Nephron progenitor cell (in vitro differentiated cells): ENCODE results near the gene DNAH8.

ENCODE experiments used
- DNase-seq: peaks from one replicate; pipeline ENCODE4 v3.0.0; 2021
- H3K27ac Mint-ChIP-seq: 2 replicates; pipeline ENCODE4 v1.8.0; 2021; ENCODE audit warnings: mild to moderate bottlenecking, moderate library complexity, mixed read lengths
- H3K27me3 Mint-ChIP-seq: 2 replicates; pipeline ENCODE4 v1.8.0; 2021; ENCODE audit warnings: mild to moderate bottlenecking, low read depth, mixed read lengths; ENCODE audit not compliant: poor library complexity
- H3K36me3 Mint-ChIP-seq: 2 replicates; pipeline ENCODE4 v1.8.0; 2021; ENCODE audit warnings: low read depth, mixed read lengths
- H3K4me1 Mint-ChIP-seq: 2 replicates; pipeline ENCODE4 v1.8.0; 2021; ENCODE audit warnings: mixed read lengths
- H3K4me3 Mint-ChIP-seq: 2 replicates; pipeline ENCODE4 v1.8.0; 2021; ENCODE audit warnings: mild to moderate bottlenecking, moderate library complexity, mixed read lengths
- H3K9me3 Mint-ChIP-seq: 2 replicates; pipeline ENCODE4 v1.8.0; 2021; ENCODE audit warnings: mild to moderate bottlenecking, moderate library complexity, mixed read lengths
- CTCF ChIP-seq: fragments of 200-600 bp; sonication (generic); IDR thresholded peaks from 2 replicates; pipeline ENCODE4 v1.5.0; 2021; ENCODE audit warnings: antibody characterized with exemption

DNAH8 gene

GRCh38 chr6:39050453-39051112 lies 335.5 kb downstream of the DNAH8 start:
- no peak for TF ChIP-seq CTCF
- no peak overlapping the region for H3K27ac Mint-ChIP-seq
- no peak overlapping the region for H3K4me3 Mint-ChIP-seq
- H3K9me3 Mint-ChIP-seq = no peaks in the 10 kb centered on the region
- H3K36me3 Mint-ChIP-seq = no peaks in the 10 kb centered on the region
- peaks cover 22% of the 10 kb centered on the region for H3K4me1 Mint-ChIP-seq
- peaks cover 87% of the 10 kb centered on the region for H3K27me3 Mint-ChIP-seq
- DNase-seq = no peak

GRCh38 chr6:39051399-39052122 lies 336.4 kb downstream of the DNAH8 start:
- no peak for TF ChIP-seq CTCF
- Mint-ChIP-seq H3K36me3 (no peaks in the 10 kb centered on the region), H3K9me3 (no peaks in the 10 kb centered on the region), H3K27me3 (peaks cover 84% of the 10 kb centered on the region), H3K4me3 (no peak overlapping the region), H3K27ac (no peak overlapping the region), H3K4me1 (peaks cover 22% of the 10 kb centered on the region)
- DNase-seq = no peak

GRCh38 chr6:39053016-39053624 lies 338.0 kb downstream of the DNAH8 start:
- no peak for TF ChIP-seq CTCF
- no peak overlapping the region for H3K4me3 Mint-ChIP-seq
- H3K4me1 Mint-ChIP-seq = peaks cover 23% of the 10 kb centered on the region
- no peak for DNase-seq
- H3K27ac Mint-ChIP-seq = no peak overlapping the region
- no peaks in the 10 kb centered on the region for H3K9me3 Mint-ChIP-seq
- H3K36me3 Mint-ChIP-seq = no peaks in the 10 kb centered on the region
- H3K27me3 Mint-ChIP-seq = peaks cover 72% of the 10 kb centered on the region

- Mint-ChIP-seq H3K27me3 (peaks cover 67% of the 10 kb centered on the region), H3K4me1 (peaks cover 24% of the 10 kb centered on the region), H3K27ac (no peak overlapping the region), H3K9me3 (no peaks in the 10 kb centered on the region), H3K36me3 (no peaks in the 10 kb centered on the region), H3K4me3 (no peak overlapping the region)
- no peak for DNase-seq
- no peak for TF ChIP-seq CTCF
Observed at GRCh38 chr6:39053854-39054576, 338.9 kb downstream of the DNAH8 start.

- no peak for DNase-seq
- H3K9me3 Mint-ChIP-seq = no peaks in the 10 kb centered on the region
- H3K27me3 Mint-ChIP-seq = peaks cover 64% of the 10 kb centered on the region
- no peak overlapping the region for H3K4me3 Mint-ChIP-seq
- no peaks in the 10 kb centered on the region for H3K36me3 Mint-ChIP-seq
- H3K27ac Mint-ChIP-seq = no peak overlapping the region
- peaks cover 29% of the 10 kb centered on the region for H3K4me1 Mint-ChIP-seq
- no peak for TF ChIP-seq CTCF
Observed at GRCh38 chr6:39054577-39055142, 339.5 kb downstream of the DNAH8 start.
